Spleen (tissue), 3 donors: ENCODE results near the gene CCNE1.

ENCODE experiments used
- POLR2A ChIP-seq, 3 donors: fragments of 450-650 bp; IDR thresholded peaks; one replicate each; pipeline ENCODE4 v1.5.1; 2017; ENCODE audit warnings: antibody characterized with exemption in 3 of 3, mild to moderate bottlenecking in 1 of 3
- POLR2AphosphoS5 ChIP-seq, 3 donors: sonication (generic); formaldehyde crosslinking; IDR thresholded peaks; one replicate each; pipeline ENCODE4 v1.5.1; 2017; ENCODE audit warnings: antibody characterized with exemption in 3 of 3

DNA sequence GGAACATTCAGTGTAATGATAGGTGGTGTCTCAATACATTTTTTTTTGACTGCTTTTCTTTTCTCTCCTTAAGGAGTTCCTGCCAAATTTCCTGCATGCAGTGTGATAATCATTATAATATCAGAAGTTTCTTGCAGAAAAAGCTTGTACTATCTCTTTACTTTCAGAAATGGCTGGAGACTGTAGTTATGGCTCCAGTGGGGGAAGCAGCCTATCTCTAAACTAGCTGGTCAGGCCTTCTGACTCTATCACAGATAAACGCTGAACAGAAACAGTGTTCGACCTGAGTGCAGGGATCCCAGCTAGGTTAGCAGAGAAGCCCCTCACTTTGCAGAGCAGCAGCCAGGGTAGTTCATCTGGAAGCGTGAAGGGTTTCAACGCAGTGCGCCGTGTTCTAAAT, 1.9 kb downstream of the CCNE1 start:
- TF ChIP-seq POLR2A (IDR thresholded peaks at IDR 0.05) (no peak), POLR2AphosphoS5 (IDR thresholded peaks at IDR 0.05) (no peak)
